GM21528 (cell line): Measurements from ENCODE around the gene EMP1.

ENCODE experiments used
- ATAC-seq: cut with Tn5 transposase; IDR thresholded peaks from one replicate; pipeline ENCODE4 v1.9.1; 2021; ENCODE audit warnings: mild to moderate bottlenecking, moderate library complexity; ENCODE audit not compliant: unreplicated experiment, low FRiP score

The EMP1 gene

DNA sequence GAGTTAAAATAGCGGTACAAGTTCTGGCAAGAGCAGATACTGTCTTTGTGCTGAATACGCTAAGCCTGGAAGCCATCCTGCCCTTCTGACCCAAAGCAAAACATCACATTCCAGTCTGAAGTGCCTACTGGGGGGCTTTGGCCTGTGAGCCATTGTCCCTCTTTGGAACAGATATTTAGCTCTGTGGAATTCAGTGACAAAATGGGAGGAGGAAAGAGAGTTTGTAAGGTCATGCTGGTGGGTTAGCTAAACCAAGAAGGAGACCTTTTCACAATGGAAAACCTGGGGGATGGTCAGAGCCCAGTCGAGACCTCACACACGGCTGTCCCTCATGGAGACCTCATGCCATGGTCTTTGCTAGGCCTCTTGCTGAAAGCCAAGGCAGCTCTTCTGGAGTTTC is 18.5 kb downstream of the EMP1 start:
- ATAC-seq, result no peak

DNA sequence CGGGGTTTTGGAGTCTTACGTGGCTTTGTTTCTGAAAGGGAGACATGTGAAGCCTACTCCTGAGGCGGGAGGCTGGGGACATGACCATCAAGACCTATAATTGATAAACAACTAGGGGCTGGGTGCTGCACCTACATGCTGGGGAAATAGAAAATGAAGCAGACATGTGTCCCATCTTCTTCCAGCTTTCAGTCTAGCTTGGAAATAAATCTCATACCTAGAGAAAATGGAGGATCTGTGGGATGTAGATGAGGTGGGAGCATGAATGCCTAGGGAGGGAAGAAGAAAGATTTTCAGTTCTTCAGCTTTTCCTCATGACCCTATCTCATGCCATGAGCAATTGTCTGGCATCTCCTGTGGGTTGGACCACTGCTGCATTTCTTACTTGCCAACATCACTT is 22.1 kb downstream of the EMP1 start:
- no peak for ATAC-seq

DNA sequence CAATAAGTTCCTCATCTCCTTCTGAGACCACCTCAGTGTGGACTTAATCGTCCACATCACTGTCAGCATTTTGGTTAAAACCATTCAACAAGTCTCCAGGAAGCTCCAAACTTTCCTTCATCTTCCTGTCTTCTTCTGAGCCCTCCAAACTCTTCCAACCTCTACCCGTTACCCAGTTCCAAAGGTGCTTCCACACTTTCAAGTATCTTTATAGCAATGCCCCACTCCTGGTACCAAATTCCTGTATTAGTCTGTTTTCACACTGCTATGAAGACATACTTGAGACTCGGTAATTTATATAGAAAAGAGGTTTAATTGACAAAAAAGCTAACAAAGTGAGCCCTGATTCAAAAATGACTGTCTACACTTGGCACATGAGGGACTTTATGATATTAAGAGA is 22.8 kb downstream of the EMP1 start:
- no peak for ATAC-seq

DNA sequence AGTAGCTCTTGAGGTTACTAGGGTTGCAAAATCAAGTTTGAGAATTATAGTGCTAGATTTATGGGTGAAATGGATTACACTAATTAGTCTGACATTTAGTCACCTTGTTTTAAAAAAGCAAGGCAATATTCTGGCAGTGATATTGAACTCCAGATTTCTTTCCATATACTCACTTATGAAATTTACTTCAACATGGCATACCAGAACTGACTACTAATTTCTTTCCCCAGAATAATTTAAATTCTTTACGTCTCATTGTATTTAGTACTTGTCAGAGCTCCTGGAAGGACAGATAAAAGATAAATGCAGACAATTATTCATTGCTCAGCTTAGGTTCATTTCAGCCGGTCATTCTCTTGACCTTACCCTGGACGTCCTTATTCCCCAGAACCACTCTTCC is 24.3 kb downstream of the EMP1 start:
- ATAC-seq, result no peak

DNA sequence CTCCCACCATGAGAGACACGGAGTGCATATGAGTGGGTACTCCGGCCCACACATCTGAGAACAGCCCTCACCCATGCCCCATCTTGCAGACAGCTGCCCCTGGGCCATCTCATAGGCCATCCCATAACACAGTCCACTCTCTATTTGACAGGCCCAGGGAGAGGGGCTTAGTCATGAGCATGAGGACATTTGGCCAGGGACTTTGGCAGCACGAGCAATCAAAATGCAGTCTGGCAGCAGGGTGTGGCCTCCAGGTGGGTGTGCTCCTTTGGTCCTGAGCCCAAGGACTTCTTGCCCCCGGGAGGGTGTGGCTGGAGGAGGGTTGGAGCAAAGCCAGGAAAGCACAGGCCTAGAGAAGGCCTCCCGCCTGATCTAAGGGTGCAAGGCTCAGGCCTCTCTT is 25.6 kb downstream of the EMP1 start:
- no peak for ATAC-seq

DNA sequence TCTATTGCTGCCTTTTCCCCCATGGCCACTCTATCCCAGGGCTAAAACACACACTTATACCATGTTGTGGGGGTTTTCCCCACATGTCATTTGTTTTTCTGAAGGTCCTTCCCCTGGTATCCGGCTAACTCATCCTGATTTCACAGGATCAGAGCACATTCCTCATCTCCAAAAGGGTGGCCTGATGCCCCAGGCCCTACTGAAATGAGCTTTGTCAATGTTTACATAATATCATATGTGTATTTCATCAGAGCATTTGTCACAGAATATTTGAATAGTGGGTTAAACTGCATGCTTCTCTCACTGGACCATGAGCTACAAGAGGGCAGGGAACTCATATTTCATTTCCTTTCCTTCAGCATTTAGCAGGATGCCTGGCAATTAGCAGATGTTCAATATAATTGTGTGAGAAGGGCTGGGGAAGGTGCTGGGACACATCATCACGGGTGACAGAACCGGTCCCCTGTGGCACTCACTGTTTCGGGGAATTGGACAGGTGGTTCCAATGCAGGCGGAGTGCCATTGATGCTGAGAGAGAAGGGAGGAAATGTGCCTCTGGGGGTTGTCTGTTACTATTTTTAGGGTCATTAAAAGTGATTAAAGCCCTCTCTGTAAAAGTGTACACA is 26.8 kb downstream of the EMP1 start:
- no peak for ATAC-seq

DNA sequence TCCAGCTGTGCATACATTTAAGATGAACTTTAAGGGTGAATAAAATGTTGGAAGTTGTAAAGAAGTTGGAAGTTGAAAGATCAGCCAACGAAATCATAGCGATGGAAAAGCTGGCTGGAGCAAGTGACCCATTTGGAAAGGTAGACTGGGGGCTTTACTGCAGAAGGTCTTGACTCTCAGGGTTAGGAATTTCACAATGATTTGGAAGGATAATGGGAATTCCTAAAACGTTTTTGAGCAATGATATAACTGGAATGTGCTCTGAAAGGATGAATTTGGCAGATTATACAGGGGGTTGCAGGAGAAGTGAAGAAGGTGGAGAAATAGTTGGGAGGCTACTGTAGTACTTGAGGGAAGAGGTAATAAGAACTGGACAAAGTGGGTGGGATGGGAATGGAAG is 27.4 kb downstream of the EMP1 start:
- ATAC-seq, result no peak

DNA sequence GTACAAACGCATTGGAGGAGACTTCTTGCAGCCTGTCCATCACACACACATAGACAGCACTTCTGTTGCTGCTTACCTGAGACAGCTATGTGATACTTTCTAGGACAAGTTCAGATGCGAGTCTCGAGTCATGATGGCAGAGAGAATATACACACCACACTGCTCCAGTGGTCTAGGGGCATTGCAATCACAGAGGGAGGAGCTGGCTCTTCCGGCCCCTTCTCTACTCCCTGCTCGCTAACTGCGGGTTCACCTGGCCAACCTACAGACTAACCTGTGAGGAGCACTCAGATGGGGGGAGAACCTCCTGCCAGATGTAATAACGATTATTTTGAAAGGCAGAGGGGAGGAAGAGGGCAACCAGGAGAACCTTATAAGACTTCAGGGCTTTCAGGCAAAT is 30.7 kb downstream of the EMP1 start:
- ATAC-seq, result no peak

DNA sequence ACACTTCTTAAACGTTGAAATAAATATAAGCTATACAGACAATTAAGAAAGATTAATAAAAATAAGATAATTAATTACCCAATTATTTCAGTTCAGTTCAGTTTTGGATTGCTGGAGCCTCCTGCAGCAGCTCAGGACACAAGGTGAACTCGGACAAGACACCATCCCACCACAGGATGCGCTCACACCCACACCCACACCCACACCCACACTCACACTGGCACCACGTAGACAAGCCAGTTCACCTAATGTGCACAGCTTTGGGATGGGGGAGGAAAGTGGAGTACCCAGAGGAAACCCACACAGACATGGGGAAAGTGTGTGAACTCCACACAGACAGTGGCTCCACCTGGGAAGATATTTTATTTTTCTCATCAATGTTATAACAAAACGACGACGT is 32.1 kb downstream of the EMP1 start:
- ATAC-seq, result no peak

DNA sequence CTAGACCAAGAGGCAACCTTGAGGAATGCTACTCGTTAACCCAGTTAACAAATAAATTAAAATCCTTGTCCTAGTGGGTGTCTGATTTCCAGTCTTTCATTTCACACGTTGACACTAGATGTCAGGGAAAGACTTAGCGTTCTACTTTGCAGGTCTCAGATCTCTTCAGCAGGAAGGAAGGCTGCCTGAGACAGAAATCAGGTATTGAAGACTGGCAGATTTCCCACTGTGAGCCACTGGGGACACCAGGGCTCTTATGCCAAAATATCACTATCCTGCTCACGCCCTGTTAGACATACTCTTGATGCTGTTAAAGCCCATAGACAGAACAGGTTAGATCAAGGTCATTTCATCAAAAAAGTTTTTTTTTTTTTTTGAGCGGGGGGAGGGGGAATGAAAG is 33.0 kb downstream of the EMP1 start:
- ATAC-seq, result no peak

DNA sequence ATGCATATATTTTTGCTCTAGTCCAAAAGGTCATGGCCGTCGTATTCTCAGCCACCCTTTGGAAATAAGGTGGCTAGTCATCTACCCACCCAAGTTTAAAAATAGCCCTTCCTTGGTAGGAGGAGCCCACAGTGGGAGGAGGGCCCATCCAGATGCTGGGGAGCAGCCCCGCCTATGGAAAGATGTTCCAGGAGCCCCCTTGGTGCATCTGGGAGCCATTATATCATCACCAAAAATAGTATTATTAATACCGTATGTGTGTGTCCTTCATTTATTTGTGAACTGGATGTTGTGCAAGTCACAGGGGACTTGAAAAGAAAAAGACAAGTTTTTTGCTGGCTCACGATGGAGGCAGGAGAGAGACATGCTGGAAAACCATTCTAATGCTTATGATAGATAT is 34.0 kb downstream of the EMP1 start:
- no peak for ATAC-seq

DNA sequence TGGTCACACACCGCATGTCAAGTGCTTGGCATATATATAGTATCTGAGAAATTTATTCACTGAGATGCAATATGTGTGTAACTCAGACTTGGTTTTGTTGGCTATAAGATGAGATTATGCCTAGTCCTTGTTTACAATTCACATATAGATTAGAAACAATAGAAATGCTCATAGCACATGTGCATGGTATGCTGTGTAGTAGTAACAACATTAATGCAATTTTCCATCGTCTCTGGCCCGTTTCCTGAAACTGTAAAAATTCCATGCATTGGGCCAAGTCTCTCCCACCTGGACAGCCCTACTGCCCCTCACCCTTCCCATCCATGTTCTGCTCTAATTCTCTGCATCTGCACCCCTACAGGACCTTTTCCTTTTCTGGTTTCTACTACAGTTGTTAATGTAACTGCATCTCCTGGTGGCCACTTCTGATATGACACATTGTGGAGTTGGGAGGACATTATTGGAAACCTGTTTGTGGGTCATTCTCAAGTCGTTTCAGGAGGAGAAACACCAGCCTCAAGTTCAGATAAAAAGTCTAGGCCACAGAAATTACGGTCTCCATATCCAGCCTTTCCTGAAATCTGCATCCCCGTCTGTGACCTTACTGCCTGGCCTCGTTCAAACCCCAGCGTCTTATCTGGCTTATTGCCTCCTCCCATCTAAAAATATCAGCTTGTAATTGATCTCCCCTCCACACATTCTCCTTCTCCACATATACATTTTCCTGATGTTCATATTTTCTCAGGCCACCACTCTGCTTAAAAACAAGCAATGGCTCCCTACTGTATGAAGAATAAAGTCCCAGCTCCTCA is 37.5 kb downstream of the EMP1 start:
- no peak for ATAC-seq

DNA sequence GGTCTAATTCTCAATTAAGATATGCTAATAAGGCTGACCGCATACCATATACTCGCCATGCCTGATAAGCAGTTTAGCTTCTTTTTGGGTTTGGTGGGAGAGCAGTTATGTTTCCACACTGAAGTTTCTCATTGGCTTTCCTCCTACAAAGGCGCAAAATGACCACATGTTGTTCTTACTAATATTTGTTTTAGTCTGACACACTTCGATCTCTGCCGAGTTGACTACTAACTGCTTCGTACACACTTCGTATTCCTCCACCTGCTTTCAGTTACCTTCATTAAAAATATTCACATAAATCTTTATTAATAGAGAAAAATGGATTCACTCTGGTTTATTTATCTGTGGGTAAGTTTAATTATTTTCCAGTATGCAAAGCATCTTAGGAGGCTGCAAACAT is 41.7 kb downstream of the EMP1 start:
- ATAC-seq, result no peak

DNA sequence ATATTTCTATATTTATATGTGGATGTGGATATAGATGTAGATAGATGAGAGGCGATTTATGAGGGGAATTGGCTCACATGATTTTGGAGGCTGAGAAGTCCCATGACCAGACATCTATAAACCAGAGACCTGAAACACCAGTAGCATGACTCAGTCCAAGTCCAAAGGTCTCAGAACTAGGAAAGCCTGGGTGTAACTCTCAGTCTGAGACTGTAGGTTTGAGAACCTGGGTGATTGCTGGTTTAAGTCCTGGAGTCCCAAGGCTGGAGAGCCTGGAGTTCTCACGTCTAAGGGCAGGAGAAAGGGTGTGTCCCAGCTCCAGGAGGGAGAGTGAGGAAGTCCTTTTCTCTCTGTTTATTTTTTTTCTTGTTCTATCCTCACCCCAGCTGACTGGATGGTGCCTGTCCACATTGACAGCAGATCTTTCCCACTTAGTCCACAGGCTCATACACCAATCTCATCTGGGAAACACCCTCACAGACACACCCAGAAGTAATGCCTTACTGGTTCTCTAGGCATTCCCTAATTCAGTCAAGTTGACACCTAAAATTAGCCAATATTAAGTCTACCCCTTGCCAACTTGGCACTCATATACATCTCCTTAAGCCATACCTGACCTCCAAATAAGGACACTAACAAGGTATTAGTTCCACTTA is 45.4 kb downstream of the EMP1 start:
- no peak for ATAC-seq

DNA sequence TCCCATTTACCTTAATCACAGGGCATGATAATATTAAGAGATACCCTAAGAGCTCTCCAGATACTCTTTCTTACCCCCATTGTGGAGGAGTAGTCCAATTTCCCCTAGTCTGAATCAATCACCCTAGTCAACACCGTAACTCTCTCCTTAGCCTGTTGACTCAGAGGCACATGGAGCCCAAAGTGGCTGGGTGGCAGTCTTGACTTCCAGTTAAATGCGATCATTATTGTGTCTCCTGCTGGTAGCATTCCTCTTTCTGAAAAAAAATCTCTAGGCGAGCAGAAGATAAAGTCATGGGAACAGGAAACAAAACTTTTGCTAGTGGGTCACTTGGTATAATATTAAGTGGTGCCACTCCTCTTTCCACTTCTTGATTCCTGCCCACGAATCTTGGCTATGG is 46.4 kb downstream of the EMP1 start:
- no peak for ATAC-seq

DNA sequence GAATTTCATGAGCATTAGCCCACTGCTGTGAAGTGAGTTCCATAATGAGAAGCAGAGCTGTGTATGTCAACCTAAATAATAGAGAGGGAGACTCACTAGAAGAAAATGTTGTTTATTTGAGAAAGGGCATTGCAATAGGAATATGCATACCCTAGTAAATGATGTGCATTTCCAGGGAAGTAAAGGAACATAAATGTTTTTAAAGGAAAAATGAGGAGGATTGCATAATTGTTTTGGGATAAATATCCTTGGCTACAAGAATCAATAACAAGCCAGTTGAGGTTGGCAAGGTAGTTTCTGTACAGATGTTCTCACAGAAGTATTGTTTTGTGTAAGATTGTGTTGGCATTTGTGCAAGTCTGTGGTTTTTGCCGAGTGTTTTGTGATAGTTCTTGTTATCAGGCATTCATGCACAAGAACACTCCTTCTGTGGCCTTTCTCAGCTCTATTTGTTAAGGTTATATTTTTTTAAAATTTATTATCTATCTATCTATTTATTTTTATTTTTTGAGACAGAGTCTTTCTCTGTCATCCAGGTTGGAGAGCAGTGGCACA is 47.1 kb downstream of the EMP1 start:
- ATAC-seq, result no peak

DNA sequence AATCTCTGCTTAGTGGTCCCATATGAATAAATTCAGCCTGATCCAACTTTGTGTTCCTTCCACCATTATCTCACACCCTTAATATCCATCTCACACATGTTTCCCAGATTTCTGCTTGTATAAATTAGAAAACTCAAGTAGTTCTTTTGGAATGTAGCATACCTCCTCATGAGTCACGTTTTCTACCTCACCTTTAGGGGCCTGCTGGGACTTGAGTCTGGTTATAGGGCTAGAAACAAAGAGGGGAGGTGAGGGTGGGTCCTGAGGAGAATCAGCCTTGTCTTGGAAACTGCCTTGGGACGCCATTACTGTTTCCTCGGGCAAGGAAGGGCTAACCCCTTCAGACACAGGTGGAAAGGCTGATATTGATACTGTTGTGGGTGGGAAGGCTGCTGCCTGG is 51.1 kb downstream of the EMP1 start:
- no peak for ATAC-seq

DNA sequence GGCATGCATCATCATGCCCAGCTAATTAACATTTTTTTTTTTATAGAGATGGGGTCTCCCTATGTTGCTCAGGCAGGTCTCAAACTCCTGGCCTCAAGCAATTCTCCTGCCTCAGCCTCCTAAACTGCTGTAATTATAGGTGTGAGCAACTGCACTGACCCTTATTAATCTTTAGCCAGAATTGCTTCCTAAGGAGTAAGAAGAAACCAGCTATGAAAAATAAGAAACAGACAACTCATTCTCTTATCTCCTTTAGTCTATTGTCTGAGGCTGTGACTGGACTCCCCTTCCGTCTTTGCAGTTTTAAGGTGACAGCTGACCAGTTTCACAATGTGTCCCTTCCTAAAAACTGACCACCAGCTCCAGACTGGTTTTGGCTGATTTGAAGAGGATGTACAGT is 52.4 kb downstream of the EMP1 start:
- ATAC-seq, result no peak

DNA sequence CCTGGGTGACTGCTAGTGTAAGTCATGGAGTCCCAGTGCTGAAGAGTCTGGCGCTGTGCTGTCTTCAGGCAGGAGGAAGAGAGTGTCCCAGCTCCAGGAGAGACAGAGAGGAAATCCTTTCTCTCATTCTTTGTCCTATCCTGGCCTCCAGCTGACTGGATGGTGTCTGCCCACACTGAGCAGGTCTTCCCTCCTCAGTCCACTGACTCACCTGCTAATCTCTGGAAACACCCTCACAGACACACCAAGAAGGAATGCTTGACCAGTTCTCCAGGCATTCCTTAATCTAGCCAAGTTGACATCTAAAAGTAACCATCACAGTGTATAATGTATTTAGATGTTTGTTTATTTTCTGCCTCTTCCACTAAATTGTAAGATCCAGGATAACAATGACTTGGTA is 53.9 kb downstream of the EMP1 start:
- no peak for ATAC-seq

DNA sequence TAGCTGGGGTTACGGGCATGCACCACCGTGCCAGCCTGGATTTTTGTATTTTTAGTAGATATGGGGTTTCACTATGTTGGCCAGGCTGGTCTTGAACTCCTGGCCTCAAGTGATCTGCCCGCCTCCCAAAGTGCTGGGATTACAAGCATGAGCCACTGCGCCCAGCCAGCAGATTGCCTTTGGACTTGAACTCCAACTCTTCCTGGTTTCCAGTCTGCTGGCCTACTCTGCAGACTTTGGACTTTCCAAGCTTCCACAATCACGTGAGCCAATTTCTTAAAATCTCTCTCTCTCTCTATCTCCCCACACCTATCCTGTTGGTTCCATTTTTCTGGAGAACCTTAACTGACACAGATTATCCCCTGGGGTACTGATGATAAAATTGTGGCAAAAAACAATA is 55.0 kb downstream of the EMP1 start:
- ATAC-seq, result no peak

DNA sequence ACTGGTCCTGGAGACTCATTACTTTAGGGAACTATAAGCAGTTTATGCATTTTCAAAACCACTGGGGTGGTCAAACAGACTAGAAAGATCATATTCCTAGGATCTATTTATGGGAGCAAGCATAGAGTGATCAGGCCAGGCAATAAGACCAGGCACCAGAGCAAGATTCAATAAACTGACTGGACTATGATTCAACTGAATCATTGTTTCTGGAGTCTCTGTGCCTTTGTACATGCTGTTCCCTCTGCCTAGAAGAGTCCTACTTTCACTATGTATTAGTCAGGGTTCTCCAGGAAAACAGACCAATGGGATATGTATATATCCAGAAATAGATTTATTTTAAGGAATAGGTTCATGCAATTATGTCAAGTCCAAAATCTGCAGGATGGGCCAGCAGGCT is 55.5 kb downstream of the EMP1 start:
- no peak for ATAC-seq

DNA sequence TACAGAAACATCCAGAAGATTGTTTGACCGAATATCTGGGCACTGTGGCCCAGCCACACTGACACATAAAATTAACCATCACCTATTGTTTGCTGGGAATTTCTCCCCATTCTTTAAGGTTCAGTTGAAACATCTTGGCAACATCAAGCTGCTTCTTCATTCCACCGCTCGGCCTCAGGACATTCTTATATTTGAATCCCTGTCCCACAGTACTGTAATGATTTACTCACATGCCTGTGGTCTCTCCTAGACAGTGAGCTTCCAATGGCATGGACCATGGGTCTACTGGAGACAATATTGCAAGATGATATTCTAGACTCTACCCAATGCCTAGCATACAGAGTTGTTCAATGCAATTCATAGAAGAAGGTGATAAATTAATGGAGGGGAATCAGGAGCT is 56.1 kb downstream of the EMP1 start:
- no peak for ATAC-seq
